PFSK-1 (cell line): ENCODE results near the gene ADAMTS15.

ENCODE experiments used
- FOXP2 ChIP-seq: optimal IDR thresholded peaks from 2 replicates; pipeline ENCODE3; 2011; ENCODE audit warnings: borderline replicate concordance, control low read depth, inconsistent platforms; ENCODE audit not compliant: insufficient read depth; ENCODE audit errors: extremely low read length, extremely low read depth
- POLR2AphosphoS5 ChIP-seq: IDR thresholded peaks from 2 replicates; pipeline ENCODE4 v1.6.1; 2012; ENCODE audit warnings: low read depth, mild to moderate bottlenecking, control low read depth, low read length, moderate library complexity
- SIN3A ChIP-seq: IDR thresholded peaks from 2 replicates; pipeline ENCODE4 v1.6.1; 2012; ENCODE audit warnings: mild to moderate bottlenecking, low read length, moderate library complexity, borderline replicate concordance; ENCODE audit not compliant: insufficient read depth
- TAF1 ChIP-seq: IDR thresholded peaks from 2 replicates; pipeline ENCODE4 v1.6.1; 2012; ENCODE audit warnings: low read length, control low read depth, borderline replicate concordance; ENCODE audit not compliant: insufficient read depth
- TF ChIP-seq, protein P1 (sequence below), 2 experiments: IDR thresholded peaks; 2 replicates each; pipeline versions ENCODE4 v1.6.1 to v1.8.0; 2011 to 2012; ENCODE audit warnings: low read depth in 2 of 2, low read length in 2 of 2, control low read depth in 1 of 2, inconsistent platforms in 1 of 2, mild to moderate bottlenecking in 1 of 2, moderate library complexity in 1 of 2; ENCODE audit not compliant: insufficient read depth in 1 of 2

ADAMTS15 gene

DNA sequence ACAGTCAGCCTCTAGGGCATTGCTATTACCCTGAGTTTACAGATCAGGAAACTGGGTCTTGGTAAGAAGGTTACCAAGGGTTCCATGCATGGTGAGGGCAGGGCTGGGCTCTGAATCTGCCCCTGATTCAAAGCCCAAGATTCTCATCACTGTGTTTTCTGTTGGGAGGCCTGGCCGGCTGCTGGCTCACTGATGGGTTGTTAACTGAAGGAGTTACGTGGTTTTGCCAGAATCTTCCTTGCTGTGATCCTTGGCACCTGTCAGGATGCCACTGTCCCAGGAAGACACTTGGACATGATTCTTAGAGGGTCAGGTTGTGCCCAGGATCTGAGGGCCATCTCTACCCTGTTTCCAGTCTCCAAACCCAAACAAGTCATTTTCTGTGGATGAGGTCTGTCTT is 61.5 kb downstream of the ADAMTS15 start:
- TF ChIP-seq, protein P1, sequence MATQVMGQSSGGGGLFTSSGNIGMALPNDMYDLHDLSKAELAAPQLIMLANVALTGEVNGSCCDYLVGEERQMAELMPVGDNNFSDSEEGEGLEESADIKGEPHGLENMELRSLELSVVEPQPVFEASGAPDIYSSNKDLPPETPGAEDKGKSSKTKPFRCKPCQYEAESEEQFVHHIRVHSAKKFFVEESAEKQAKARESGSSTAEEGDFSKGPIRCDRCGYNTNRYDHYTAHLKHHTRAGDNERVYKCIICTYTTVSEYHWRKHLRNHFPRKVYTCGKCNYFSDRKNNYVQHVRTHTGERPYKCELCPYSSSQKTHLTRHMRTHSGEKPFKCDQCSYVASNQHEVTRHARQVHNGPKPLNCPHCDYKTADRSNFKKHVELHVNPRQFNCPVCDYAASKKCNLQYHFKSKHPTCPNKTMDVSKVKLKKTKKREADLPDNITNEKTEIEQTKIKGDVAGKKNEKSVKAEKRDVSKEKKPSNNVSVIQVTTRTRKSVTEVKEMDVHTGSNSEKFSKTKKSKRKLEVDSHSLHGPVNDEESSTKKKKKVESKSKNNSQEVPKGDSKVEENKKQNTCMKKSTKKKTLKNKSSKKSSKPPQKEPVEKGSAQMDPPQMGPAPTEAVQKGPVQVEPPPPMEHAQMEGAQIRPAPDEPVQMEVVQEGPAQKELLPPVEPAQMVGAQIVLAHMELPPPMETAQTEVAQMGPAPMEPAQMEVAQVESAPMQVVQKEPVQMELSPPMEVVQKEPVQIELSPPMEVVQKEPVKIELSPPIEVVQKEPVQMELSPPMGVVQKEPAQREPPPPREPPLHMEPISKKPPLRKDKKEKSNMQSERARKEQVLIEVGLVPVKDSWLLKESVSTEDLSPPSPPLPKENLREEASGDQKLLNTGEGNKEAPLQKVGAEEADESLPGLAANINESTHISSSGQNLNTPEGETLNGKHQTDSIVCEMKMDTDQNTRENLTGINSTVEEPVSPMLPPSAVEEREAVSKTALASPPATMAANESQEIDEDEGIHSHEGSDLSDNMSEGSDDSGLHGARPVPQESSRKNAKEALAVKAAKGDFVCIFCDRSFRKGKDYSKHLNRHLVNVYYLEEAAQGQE (IDR thresholded peaks at IDR 0.05; ENCODE audit: insufficient read depth in 1 of 2, low read depth in 2 of 2, low read length in 2 of 2), result no peak

DNA sequence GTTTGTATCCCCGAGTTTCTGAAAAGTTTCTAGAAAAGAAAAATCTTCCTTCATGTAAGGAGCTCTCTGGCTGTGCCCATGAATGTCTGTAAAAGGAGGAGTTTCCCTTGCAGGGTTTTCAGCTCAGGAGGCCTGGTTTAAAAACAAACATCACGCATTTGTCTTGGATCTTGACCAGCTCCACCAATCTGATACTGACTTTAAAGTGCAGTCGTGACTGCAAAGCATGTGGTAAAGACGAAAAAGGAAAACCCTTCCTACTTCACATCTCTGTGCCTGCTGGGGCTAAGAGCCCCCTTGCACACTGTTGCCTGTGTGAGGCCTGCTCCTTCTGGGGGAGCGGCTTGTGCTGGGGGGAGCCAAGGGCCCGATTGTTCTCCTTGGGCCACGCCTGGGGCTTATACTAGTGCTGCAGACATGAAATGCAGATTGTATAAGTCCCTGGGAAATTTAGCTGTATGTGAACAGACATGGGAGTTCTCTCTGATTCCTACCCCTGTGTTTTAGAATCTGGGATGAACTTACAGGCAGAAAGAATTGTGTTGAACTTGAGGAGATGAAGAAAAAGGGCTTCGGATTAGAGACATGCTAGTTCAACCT is 62.1 kb downstream of the ADAMTS15 start:
- TF ChIP-seq POLR2AphosphoS5 (no peak), FOXP2 (no peak)
- TF ChIP-seq, protein P1 (IDR thresholded peaks at IDR 0.05; ENCODE audit: insufficient read depth in 1 of 2, low read depth in 2 of 2, low read length in 2 of 2), result no peak

DNA sequence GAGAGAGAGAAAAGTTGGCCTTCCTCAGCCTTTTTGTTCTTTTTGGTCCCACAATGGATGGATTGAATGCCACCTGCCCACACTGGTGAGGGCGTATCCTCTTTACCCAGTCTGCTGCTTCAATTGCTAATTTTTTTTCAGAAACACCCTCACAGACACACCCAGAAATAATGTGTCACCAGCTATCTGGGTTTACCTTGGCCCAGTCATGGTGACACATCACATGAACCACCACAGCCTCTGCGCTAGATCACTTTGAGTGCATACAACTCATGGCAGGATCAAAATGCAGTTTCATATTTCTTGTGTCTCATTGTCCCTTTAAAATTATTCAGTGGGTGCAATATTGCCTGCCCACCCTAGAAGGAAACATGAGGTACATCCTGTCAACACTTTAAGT is 63.3 kb downstream of the ADAMTS15 start:
- TF ChIP-seq SIN3A (no peak), FOXP2 (no peak), TAF1 (no peak), POLR2AphosphoS5 (no peak)
- TF ChIP-seq, protein P1 (IDR thresholded peaks at IDR 0.05; ENCODE audit: insufficient read depth in 1 of 2, low read depth in 2 of 2, low read length in 2 of 2), result no peak

DNA sequence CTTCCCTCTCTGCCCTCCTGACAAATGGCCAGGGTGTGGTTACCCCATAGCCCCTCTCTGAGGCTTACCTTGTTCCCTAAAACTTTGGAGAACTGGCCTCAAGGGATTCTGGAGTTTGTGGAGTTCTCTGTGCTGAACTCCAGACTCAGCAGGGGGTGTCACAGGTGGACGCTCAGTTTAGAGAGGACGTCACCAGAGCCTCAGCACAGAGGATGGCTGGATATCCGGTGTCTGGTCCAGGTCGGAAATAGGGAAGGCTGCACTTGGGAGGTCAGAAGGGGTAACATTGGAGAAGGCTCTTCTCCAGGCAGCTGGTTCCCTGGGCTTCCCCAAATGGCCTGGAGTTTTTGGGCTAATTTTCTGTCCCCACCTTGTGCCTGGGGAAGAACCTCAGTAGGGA is 64.2 kb downstream of the ADAMTS15 start:
- TF ChIP-seq, protein P1 (IDR thresholded peaks at IDR 0.05; ENCODE audit: insufficient read depth in 1 of 2, low read depth in 2 of 2, low read length in 2 of 2), result no peak
- TF ChIP-seq SIN3A (no peak), POLR2AphosphoS5 (no peak), FOXP2 (no peak), TAF1 (no peak)

DNA sequence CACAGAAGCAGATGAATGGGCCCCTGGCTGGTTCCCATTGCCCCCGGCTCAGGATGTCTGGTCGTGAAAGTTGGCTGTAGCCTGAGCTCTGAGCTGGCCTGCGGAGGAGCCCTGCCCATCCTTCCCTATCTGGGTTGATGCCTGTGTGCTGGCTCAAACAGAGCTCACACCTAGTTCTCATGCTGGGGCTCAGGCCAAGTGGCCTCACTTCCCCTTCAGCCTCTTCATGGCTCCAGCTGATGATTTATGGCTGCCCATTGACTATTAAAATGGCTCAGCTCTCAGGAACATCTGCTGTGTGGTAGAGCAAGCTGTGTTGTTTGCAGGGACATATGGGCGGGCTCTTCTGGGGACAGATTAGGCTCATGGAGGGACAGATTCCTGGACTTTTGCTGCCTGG is 64.7 kb downstream of the ADAMTS15 start:
- TF ChIP-seq FOXP2, result no peak
- TF ChIP-seq, protein P1 (IDR thresholded peaks at IDR 0.05; ENCODE audit: insufficient read depth in 1 of 2, low read depth in 2 of 2, low read length in 2 of 2), result no peak
- TF ChIP-seq POLR2AphosphoS5, result no peak
- TF ChIP-seq TAF1, result no peak
- TF ChIP-seq SIN3A, result no peak
